Endothelial cell of umbilical vein (primary cell): ENCODE measurements around the gene STIM1. TPM values are rescaled to one million over a fixed set of nuclear protein-coding genes. Genes with fewer than 3 reads are reported as not detected.

ENCODE experiments used
- BruUV-seq: library from RNA; stranded (reverse); fragments of 400-500 nt; replicated peaks from 2 replicates; lab custom pipeline; 2021; lab: Mats Ljungman, UMichigan
- CTCF ChIA-PET: fragments of 300-600, 350-600 bp; sonication (Branson Sonifier 250); formaldehyde crosslinking; loops from one replicate; lab custom pipeline; 2021; ENCODE audit warnings: antibody characterized with exemption, inconsistent platforms; lab: Charles Lee
- POLR2A ChIA-PET: fragments of 300-600, 350-600 bp; sonication (Branson Sonifier 250); formaldehyde crosslinking; loops from one replicate; lab custom pipeline; 2021; ENCODE audit warnings: antibody characterized with exemption, inconsistent platforms; lab: Charles Lee
- DNase-seq: peaks from one replicate; pipeline ENCODE4 v3.0.0-alpha.2; 2011; ENCODE audit warnings: low read depth, low spot score
- FAIRE-seq: peaks from 2 replicates; lab custom pipeline; 2011; peaks lifted over from hg19 to GRCh38; lab: Jason Lieb, UNC
- H2AFZ ChIP-seq: 2 replicates; pipeline ENCODE4 v1.6.0; 2012; ENCODE audit warnings: low read depth, low read length, control low read depth, inconsistent platforms
- H3K27ac ChIP-seq: 2 replicates; pipeline ENCODE4 v1.5.1; 2011; ENCODE audit warnings: low read depth, mild to moderate bottlenecking, control low read depth, low read length, moderate library complexity; ENCODE audit not compliant: insufficient read depth
- H3K27me3 ChIP-seq, 2 experiments: 2 replicates each; pipeline versions ENCODE4 v1.6.0 to v1.6.1; 2011; ENCODE audit warnings: low read length in 2 of 2, mixed read lengths in 1 of 2; ENCODE audit not compliant: control insufficient read depth in 2 of 2, insufficient read depth in 2 of 2
- H3K36me3 ChIP-seq, 2 experiments: 2 replicates in 1 of 2; 3 replicates in 1 of 2; pipeline ENCODE4 v1.5.1; 2011; ENCODE audit warnings: low read length in 2 of 2, mild to moderate bottlenecking in 1 of 2, moderate library complexity in 1 of 2; ENCODE audit not compliant: control insufficient read depth in 2 of 2, insufficient read depth in 2 of 2; ENCODE audit errors: extremely low read depth in 1 of 2
- H3K4me1 ChIP-seq: 3 replicates; pipeline ENCODE4 v1.5.1; 2011; ENCODE audit warnings: mild to moderate bottlenecking, low read length; ENCODE audit not compliant: control insufficient read depth, insufficient read depth; ENCODE audit errors: extremely low read depth
- H3K4me2 ChIP-seq: 2 replicates; pipeline ENCODE4 v1.6.1; 2011; ENCODE audit warnings: low read length, control low read depth, mixed read lengths; ENCODE audit not compliant: insufficient read depth
- H3K4me3 ChIP-seq, 3 experiments: fragments of 200-600 bp in 1 of 3; sonication (generic), shearing (Covaris generic) in 1 of 3; replicated peaks in 1 of 3; 2 replicates each; pipeline ENCODE4 v1.5.1; 2011 to 2016; ENCODE audit warnings: control low read depth in 3 of 3, low read length in 3 of 3, mild to moderate bottlenecking in 2 of 3, inconsistent platforms in 1 of 3, low read depth in 1 of 3, moderate library complexity in 1 of 3; ENCODE audit not compliant: insufficient read depth in 1 of 3
- H3K79me2 ChIP-seq: 2 replicates; pipeline ENCODE4 v1.6.0; 2012; ENCODE audit warnings: low read length, inconsistent platforms; ENCODE audit not compliant: control insufficient read depth, insufficient read depth
- H3K9ac ChIP-seq: replicated peaks from 2 replicates; pipeline ENCODE3; 2011; ENCODE audit warnings: low read length, control low read depth; ENCODE audit not compliant: insufficient read depth; ENCODE audit errors: extremely low read depth
- H3K9me1 ChIP-seq: replicated peaks from 3 replicates; pipeline ENCODE4 v1.6.0; 2011; ENCODE audit warnings: mild to moderate bottlenecking, low read length; ENCODE audit not compliant: control insufficient read depth, insufficient read depth; ENCODE audit errors: extremely low read depth
- H3K9me3 ChIP-seq: replicated peaks from 2 replicates; pipeline ENCODE4 v1.5.1; 2012; ENCODE audit warnings: low read length, inconsistent platforms; ENCODE audit not compliant: control insufficient read depth, insufficient read depth
- H4K20me1 ChIP-seq: replicated peaks from 2 replicates; pipeline ENCODE3; 2011; ENCODE audit warnings: mild to moderate bottlenecking, low read length; ENCODE audit not compliant: control insufficient read depth, insufficient read depth; ENCODE audit errors: extremely low read depth
- EZH2 ChIP-seq: IDR thresholded peaks from 2 replicates; pipeline ENCODE4 v1.6.1; 2012; ENCODE audit warnings: borderline replicate concordance, low read depth, mild to moderate bottlenecking, moderate library complexity, low read length, inconsistent platforms; ENCODE audit not compliant: severe bottlenecking
- FOS ChIP-seq: IDR thresholded peaks from 2 replicates; pipeline ENCODE4 v1.6.1; 2011; ENCODE audit warnings: mild to moderate bottlenecking, low read length, moderate library complexity, borderline replicate concordance; ENCODE audit not compliant: insufficient read depth
- GATA2 ChIP-seq: IDR thresholded peaks from 2 replicates; pipeline ENCODE4 v1.7.0; 2011; ENCODE audit warnings: low read depth, mild to moderate bottlenecking, moderate library complexity, mixed read lengths, low read length; ENCODE audit not compliant: insufficient read length, insufficient read depth
- JUN ChIP-seq: IDR thresholded peaks from 2 replicates; pipeline ENCODE4 v1.6.1; 2011; ENCODE audit warnings: borderline replicate concordance, low read depth; ENCODE audit not compliant: insufficient read length, insufficient read depth
- MYC ChIP-seq: IDR thresholded peaks from one replicate; pipeline ENCODE4 v1.6.1; 2011; ENCODE audit warnings: mild to moderate bottlenecking, low read depth, low read length
- POLR2A ChIP-seq: IDR thresholded peaks from 2 replicates; pipeline ENCODE4 v1.6.1; 2012; ENCODE audit warnings: low read depth, mild to moderate bottlenecking, control low read depth, low read length
- POLR2AphosphoS5 ChIP-seq: IDR thresholded peaks from 2 replicates; pipeline ENCODE4 v1.6.1; 2012; ENCODE audit warnings: low read depth, mild to moderate bottlenecking, control low read depth, low read length, moderate library complexity; ENCODE audit not compliant: insufficient read depth
- dilution Hi-C: fragments of 300-500 bp; cut with MboI; formaldehyde crosslinking; loops from one replicate; pipeline ENCODE4 v1.15.0; 2019; ENCODE audit warnings: low sequenced_read_pairs; ENCODE audit not compliant: extremely low pct_ligation_motif_present
- intact Hi-C: fragments of 100-400 bp; cut with micrococcal nuclease; formaldehyde crosslinking; loops from one replicate; pipeline ENCODE4 v1.10.0; 2022
- polyA plus RNA-seq, 4 experiments: library from polyadenylated mRNA; depleted of rRNA in 3 of 4; stranded (reverse) in 3 of 4; unstranded in 1 of 4; fragments of >200 nt; gene quantifications; 2 replicates each; pipeline versions ENCODE4 v1.2.1 to v1.2.3, GENCODE V29; 2011 to 2012; ENCODE audit warnings: missing spikeins in 1 of 4
- total RNA-seq: library from RNA; stranded (reverse); gene quantifications from 2 replicates; pipeline ENCODE4 v1.2.3, GENCODE V29; 2021
- TF ChIP-seq, protein P1 (sequence below), 2 donors: IDR thresholded peaks; 1 replicate in 1 of 2; 2 replicates in 1 of 2; pipeline ENCODE4 v1.5.1; 2011; ENCODE audit warnings: low read length in 2 of 2, mild to moderate bottlenecking in 2 of 2, moderate library complexity in 2 of 2, control low read depth in 1 of 2, inconsistent platforms in 1 of 2, low read depth in 1 of 2; ENCODE audit not compliant: insufficient read depth in 1 of 2; ENCODE audit errors: extremely low read depth in 1 of 2
- TF ChIP-seq, protein P2 (sequence below): IDR thresholded peaks from 2 replicates; pipeline ENCODE4 v1.6.1; 2011; ENCODE audit not compliant: insufficient read depth, insufficient read length

The STIM1 gene
- total and polyA plus RNA-seq, 2 donors (not counting 3 experiments of a cell fraction or from before 2014, with no cell fraction given): 32.7 to 33.4 TPM

DNA sequence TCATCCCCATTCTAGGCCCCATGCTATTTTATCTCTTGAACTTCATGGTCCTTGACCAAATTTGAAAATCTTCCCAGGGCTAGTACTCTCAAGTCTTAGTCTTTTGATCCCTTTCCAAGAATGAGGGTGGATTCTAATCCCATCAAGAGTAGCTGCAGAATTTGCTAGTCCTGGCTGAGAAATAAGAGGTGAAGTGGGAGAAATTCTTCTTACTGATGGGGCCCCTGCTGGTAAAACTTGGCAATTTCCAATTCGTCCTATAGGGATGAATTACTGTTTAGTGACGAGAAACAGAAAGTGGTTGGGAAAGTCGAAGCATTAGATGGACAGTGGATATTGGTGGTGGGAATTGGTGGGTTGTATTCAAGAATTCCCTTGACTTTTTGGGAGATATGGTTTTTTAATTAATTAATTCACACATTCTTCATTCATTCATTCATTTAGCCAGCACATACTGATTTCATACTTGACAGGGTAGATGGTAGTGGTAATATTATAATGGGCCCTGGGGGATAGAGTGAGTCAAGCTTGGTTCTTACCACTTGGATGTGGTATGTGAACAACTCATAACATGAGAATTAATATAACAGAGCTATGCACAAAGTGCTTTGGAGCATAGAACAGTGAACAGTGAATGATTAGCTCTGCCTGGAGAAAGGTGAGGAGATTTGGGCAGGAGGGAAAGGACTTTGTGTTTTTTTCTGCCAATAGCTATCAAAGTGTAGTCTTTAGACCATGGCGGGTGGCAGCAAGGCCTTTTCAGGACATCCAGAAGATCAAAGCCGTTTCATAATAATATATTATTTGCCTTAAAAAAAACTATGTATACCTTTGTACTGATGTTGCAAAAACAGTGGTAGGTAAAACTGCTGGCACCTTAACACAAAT is 103.8 kb downstream of the STIM1 start:
- dilution Hi-C loops: no loop called here
- no peak overlapping the region for H3K4me2 ChIP-seq
- no peak overlapping the region for H3K27ac ChIP-seq
- no peaks in the 10 kb centered on the region for H3K4me1 ChIP-seq
- intact Hi-C loops: loop anchor here (1.0 kb wide), 1 partner anchor 105 kb away; no protein-coding TSS in a partner anchor
- no peak for TF ChIP-seq MYC
- TF ChIP-seq, protein P1, sequence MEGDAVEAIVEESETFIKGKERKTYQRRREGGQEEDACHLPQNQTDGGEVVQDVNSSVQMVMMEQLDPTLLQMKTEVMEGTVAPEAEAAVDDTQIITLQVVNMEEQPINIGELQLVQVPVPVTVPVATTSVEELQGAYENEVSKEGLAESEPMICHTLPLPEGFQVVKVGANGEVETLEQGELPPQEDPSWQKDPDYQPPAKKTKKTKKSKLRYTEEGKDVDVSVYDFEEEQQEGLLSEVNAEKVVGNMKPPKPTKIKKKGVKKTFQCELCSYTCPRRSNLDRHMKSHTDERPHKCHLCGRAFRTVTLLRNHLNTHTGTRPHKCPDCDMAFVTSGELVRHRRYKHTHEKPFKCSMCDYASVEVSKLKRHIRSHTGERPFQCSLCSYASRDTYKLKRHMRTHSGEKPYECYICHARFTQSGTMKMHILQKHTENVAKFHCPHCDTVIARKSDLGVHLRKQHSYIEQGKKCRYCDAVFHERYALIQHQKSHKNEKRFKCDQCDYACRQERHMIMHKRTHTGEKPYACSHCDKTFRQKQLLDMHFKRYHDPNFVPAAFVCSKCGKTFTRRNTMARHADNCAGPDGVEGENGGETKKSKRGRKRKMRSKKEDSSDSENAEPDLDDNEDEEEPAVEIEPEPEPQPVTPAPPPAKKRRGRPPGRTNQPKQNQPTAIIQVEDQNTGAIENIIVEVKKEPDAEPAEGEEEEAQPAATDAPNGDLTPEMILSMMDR (IDR thresholded peaks at IDR 0.05; ENCODE audit: extremely low read depth in 1 of 2, insufficient read depth in 1 of 2, low read depth in 1 of 2, low read length in 2 of 2): no peak
- no peak for TF ChIP-seq JUN
- TF ChIP-seq, protein P2, sequence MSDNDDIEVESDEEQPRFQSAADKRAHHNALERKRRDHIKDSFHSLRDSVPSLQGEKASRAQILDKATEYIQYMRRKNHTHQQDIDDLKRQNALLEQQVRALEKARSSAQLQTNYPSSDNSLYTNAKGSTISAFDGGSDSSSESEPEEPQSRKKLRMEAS: no peak
- TF ChIP-seq FOS: no peak
- TF ChIP-seq POLR2A: no peak
- TF ChIP-seq POLR2AphosphoS5: no peak
- no peak for TF ChIP-seq EZH2
- no peak for TF ChIP-seq GATA2
- no peaks in the 10 kb centered on the region for H3K9me1 ChIP-seq
- POLR2A ChIA-PET: no interaction called here
- no peaks in the 10 kb centered on the region for H3K9me3 ChIP-seq
- CTCF ChIA-PET: interaction anchor here (0.8 to 5.3 kb wide), 8 partner anchors 11 to 114 kb away, joined by 3 to 40 read pairs (median 6); partner anchors contain the start of gene STIM1
- no peaks in the 10 kb centered on the region for H3K27me3 ChIP-seq
- no peak overlapping the region for H2AFZ ChIP-seq
- H3K9ac ChIP-seq: no peak overlapping the region
- no peaks in the 10 kb centered on the region for H3K79me2 ChIP-seq
- H3K36me3 ChIP-seq: no peaks in the 10 kb centered on the region
- no peak overlapping the region for H3K4me3 ChIP-seq
- no peaks in the 10 kb centered on the region for H4K20me1 ChIP-seq
- BruUV-seq: no TSS peak
- DNase-seq (no peak), FAIRE-seq (no peak)
